ENCODE data around the gene ZC3HAV1.
"Not testable (repeated sequence)": the region's sequence is repeated elsewhere in the genome, so short reads cannot be mapped to it uniquely, and the experiment has no call there.

ZC3HAV1 gene

GRCh38 chr7:139114018-139114417 is 4.5 kb upstream of the ZC3HAV1 start:
- in situ Hi-C loops (cut with HindIII; ENCODE audit: low sequenced_read_pairs) = no loop called here

DNA sequence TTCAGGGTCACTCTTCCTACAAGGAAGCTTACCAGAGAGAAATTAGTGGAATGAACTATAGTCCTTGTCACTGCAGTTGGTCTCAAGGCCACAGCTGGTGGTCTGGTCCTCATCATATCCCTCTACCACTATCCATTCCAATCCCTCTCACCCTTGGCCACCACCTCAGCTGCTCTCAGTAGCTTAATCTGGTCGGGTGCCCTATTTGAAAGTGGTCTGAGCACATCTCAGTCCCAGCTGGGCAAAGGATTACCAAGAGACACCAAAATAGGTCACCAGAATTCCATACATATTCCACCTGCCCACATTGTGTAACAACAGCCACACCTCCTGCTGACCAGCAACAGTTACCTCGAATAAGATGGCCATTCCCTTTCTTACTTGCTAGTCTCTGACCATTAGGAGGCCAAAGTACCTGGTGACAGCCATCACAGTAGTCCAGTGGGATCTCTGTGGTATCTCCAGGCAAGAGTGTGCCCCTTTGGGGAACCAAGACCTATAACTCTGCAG is 3.3 kb upstream of the ZC3HAV1 start:
- in situ Hi-C loops (cut with HindIII; ENCODE audit: low sequenced_read_pairs) = no loop called here

- in situ Hi-C loops (cut with HindIII; ENCODE audit: low sequenced_read_pairs) = no loop called here
These were observed 2.8 kb upstream of the ZC3HAV1 start for GRCh38 chr7:139112316-139112715.

DNA sequence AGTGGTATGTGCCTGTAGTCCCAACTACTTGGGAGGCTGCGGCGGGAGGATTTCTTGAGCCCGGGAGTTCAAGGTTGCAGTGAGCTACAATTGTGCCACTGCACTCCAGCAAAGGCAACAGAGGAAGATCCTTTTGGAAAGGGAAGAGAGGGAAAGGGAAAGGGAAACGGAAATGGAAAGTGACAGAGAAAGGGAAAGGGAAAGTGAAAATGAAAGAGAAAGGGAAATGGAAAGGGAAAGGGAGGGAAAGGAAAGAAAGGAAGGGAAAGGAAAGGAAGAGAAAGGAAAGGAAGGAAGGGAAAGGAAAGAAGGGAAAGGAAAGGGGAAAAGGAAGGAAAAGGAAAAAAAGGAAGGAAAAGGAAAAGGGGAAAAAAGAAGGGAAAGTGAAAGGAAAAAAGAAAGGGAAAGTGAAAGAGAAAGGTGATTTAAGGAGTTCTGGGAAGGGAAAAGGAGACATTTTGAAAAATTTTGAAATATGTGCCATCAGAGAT is 2.3 kb upstream of the ZC3HAV1 start:
- in situ Hi-C loops (cut with HindIII; ENCODE audit: low sequenced_read_pairs) = no loop called here

GRCh38 chr7:139111147-139111546 is 1.6 kb upstream of the ZC3HAV1 start:
- in situ Hi-C loops (cut with HindIII; ENCODE audit: low sequenced_read_pairs) = no loop called here

GRCh38 chr7:139109983-139110411 is 477 bp upstream of the ZC3HAV1 start:
- in situ Hi-C loops (cut with HindIII; ENCODE audit: low sequenced_read_pairs) = no loop called here

GRCh38 chr7:139108266-139109187 is 993 bp downstream of the ZC3HAV1 start:
- in situ Hi-C loops (cut with HindIII; ENCODE audit: low sequenced_read_pairs) = no loop called here

DNA sequence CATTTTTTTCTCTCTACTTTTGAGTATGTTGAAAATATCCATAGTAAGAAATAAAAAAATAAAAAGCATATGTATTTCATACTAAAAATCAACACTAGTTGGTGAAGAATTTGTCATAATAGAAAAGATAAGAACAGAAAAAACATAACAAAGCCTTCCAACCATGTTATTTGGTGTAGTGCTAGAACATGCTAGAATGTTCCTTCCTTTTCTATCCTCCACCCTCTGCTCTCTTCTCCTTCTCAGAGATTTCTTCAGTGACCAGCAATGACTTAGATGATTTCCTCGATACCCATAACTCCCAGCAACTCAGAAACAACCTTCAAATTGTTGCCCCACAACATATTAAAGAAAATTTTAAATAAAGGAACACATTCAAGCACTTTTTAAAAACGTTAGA is 2.6 kb downstream of the ZC3HAV1 start:
- in situ Hi-C loops (cut with HindIII; ENCODE audit: low sequenced_read_pairs) = no loop called here

- in situ Hi-C loops (cut with HindIII; ENCODE audit: low sequenced_read_pairs) = not testable (repeated sequence)
These were observed 3.3 kb downstream of the ZC3HAV1 start for GRCh38 chr7:139106227-139106626.

DNA sequence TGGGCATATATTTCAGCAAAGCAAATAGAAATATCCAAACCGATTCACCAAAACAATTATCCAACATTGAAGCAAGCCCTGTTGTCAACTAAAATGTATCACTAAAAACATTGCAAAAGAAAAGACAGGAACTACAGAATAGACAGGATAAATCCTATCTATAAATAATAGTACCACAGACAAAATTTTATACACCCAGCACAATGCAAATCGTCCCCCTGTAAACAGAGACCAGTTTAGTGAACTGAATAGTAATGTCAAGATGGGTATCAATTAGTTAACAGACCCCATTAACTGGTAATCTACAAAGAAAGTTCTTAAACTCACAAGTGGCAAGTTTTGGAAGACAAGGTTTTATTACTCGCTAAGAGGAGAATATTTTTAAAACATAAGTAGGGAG is 4.0 kb downstream of the ZC3HAV1 start:
- in situ Hi-C loops (cut with HindIII; ENCODE audit: low sequenced_read_pairs) = no loop called here

GRCh38 chr7:139104091-139104450 is 5.4 kb downstream of the ZC3HAV1 start:
- in situ Hi-C loops (cut with HindIII; ENCODE audit: low sequenced_read_pairs) = no loop called here

- in situ Hi-C loops (cut with HindIII; ENCODE audit: low sequenced_read_pairs) = no loop called here
These were observed 6.3 kb downstream of the ZC3HAV1 start for GRCh38 chr7:139103057-139103815.

DNA sequence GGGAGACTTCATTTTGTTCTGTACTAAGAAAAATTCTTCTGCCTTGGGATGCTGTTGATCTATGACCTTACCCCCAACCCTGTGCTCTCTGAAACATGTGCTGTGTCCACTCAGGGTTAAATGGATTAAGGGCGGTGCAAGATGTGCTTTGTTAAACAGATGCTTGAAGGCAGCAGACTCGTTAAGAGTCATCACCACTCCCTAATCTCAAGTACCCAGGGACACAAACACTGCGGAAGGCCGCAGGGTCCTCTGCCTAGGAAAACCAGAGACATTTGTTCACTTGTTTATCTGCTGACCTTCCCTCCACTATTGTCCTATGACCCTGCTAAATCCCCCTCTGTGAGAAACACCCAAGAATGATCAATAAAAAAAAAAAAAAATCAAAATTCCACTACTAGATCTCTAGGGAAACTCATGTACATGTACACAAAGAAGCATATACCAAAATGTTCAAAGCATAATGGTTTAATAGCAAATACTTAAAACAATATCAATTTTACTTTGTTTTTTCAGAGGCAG is 7.8 kb downstream of the ZC3HAV1 start:
- in situ Hi-C loops (cut with HindIII; ENCODE audit: low sequenced_read_pairs) = not testable (repeated sequence)

GRCh38 chr7:139099172-139099947 is 10.2 kb downstream of the ZC3HAV1 start:
- in situ Hi-C loops (cut with HindIII; ENCODE audit: low sequenced_read_pairs) = no loop called here

DNA sequence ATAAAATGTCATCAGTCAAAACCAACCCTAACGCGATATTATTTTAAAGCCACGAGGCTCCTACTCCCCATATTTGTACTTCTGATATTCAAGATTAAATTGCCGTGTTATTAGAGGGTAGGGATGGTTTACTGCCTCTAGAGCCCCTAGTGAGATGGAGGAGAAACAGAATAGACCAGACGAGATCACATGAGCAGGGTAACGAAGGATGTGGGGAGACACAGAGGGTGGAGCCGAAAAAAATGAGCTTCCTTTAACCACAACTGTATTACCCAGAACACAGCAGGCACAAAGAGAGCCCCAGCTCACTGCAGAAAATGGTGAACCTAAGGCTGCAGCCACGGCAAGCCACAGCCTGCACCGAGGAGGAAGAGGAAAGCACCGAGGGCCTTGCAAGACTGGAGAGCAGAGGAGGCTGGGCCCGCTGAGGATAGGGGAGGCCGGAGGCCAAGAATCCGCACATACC is 14.3 kb downstream of the ZC3HAV1 start:
- in situ Hi-C loops (cut with HindIII; ENCODE audit: low sequenced_read_pairs) = no loop called here

DNA sequence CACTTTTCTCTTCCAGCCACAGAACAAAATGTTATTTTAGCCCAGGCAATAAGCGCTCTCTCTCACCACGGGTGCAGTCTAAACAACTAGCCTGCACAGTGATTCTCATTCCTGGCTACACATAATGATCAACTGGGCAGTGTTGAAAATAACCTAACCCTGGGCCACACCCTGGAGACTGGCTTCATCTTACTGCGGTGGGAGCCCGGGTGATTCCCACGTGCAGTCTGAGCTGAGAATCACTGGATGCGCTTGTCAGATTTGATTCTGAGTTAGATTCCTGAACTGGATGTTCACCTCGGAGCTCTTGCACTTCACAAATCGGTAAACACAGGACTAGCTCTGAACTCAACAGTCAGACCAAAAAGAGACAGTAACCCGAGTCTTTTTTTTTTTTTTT is 14.9 kb downstream of the ZC3HAV1 start:
- in situ Hi-C loops (cut with HindIII; ENCODE audit: low sequenced_read_pairs) = no loop called here

DNA sequence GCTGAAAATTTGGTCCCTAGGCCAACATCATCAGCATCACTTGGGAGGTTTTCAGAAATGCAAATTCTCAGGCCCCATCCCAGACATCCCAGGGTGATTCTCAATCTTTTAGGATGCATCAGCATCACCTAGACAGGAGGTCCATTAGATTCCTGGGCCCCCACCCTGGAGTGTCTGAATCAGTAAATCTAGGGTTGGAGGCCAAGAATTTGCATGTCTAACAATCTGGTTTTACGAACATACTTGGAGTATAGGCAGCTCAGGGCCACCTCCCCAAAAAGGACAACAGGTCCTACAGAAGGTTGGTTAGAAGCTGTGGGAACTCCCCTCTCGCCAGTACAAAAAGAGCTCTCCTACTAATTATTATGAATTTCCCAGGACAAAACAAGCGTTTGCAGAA is 15.5 kb downstream of the ZC3HAV1 start:
- in situ Hi-C loops (cut with HindIII; ENCODE audit: low sequenced_read_pairs) = no loop called here

DNA sequence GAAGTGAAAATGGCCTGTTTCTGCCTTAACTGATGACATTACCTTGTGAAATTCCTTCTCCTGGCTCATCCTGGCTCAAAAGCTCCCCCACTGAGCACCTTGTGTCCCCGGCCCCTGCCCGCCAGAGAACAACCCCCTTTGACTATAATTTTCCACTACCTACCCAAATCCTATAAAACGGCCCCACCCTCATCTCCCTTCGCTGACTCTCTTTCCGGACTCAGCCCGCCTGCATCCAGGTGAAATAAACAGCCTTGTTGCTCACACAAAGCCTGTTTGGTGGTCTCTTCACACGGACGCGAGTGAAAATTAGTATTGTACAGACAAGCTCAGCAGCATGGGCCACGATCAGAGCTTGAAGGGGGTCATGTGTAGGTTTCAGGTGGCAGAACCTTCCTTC is 16.0 kb downstream of the ZC3HAV1 start:
- in situ Hi-C loops (cut with HindIII; ENCODE audit: low sequenced_read_pairs) = not testable (repeated sequence)

DNA sequence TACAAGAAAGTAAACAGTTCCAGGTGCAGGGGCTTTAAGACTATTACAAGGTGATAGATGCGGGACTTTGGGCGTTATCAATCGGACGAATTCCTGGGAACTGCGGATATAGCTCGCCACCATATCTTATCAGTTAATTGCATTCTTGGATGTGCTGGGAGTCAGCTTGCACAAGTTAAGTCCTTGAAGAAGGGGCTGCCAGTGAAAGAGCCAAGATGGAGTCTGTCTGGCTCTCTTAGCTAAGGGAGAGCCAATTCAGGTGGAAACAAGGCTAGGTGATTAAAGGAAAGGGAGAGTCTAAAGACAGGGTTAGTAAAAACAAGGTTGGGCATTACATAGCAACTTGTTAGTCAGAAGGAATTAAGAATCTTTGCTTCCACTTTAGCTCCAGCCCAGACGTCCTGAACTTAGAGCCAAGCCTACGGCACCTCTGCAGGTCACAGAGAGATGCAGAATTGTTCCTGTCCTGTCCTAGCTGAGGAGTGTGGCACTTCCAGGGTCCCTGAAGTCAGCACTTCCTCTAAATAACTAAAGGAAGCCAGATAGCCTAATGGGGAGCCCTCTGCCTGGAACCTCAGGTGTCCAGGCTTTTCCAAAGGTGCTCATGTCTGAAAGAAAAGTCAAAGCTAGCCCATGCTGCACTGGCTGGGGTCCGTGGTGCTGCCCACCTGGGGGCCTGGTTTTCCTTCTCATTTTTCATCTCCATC is 17.3 kb downstream of the ZC3HAV1 start:
- in situ Hi-C loops (cut with HindIII; ENCODE audit: low sequenced_read_pairs) = no loop called here

- in situ Hi-C loops (cut with HindIII; ENCODE audit: low sequenced_read_pairs) = no loop called here
These were observed 17.9 kb downstream of the ZC3HAV1 start for GRCh38 chr7:139091677-139091996.

Measured in endothelial cell of hepatic sinusoid (primary cell).